GM23338 (cell line): Measurements from ENCODE around the gene NUP43. TPM values are rescaled to one million over a fixed set of nuclear protein-coding genes. Genes with fewer than 3 reads are reported as not detected.

ENCODE experiments used
- ATAC-seq: fragments of 200-7000 bp; cut with Tn5 transposase; 3 replicates; pipeline ENCODE4 v1.9.1; 2020
- DNase-seq: peaks from one replicate; pipeline ENCODE4 v3.0.0-alpha.2; 2015; ENCODE audit warnings: low spot score
- H2AFZ ChIP-seq: fragments of 200-600 bp; sonication (generic); 2 replicates; pipeline ENCODE4 v1.8.0; 2016; ENCODE audit warnings: antibody characterized with exemption, mild to moderate bottlenecking, moderate library complexity
- H3F3A ChIP-seq: fragments of 200-600 bp; sonication (generic); replicated peaks from 2 replicates; pipeline ENCODE4 v1.8.0; 2017; ENCODE audit warnings: antibody characterized with exemption, mixed run types, low read depth
- H3K27ac ChIP-seq: fragments of 200-600 bp; sonication (generic); 2 replicates; pipeline ENCODE4 v1.6.1; 2016; ENCODE audit warnings: low read depth
- H3K27me3 ChIP-seq: fragments of 200-600 bp; sonication (generic); 2 replicates; pipeline ENCODE4 v1.8.0; 2016; ENCODE audit warnings: mild to moderate bottlenecking, mixed run types, moderate library complexity; ENCODE audit not compliant: insufficient read depth
- H3K36me3 ChIP-seq: fragments of 200-600 bp; sonication (generic); 2 replicates; pipeline ENCODE4 v1.8.0; 2016; ENCODE audit warnings: mild to moderate bottlenecking; ENCODE audit not compliant: insufficient read depth
- H3K4me1 ChIP-seq: fragments of 200-600 bp; sonication (generic); 2 replicates; pipeline ENCODE4 v1.8.0; 2016; ENCODE audit warnings: mild to moderate bottlenecking, moderate library complexity; ENCODE audit not compliant: insufficient read depth
- H3K4me2 ChIP-seq: fragments of 200-600 bp; sonication (generic); 2 replicates; pipeline ENCODE4 v1.7.1; 2017; ENCODE audit warnings: mixed run types
- H3K4me3 ChIP-seq: fragments of 200-600 bp; sonication (generic); 2 replicates; pipeline ENCODE4 v1.6.1; 2016; ENCODE audit warnings: mixed run types
- H3K79me2 ChIP-seq: fragments of 200-600 bp; sonication (generic); replicated peaks from 2 replicates; pipeline ENCODE4 v1.8.0; 2017; ENCODE audit warnings: mild to moderate bottlenecking; ENCODE audit not compliant: insufficient read depth
- H3K9me2 ChIP-seq: fragments of 200-600 bp; sonication (generic); 2 replicates; pipeline ENCODE4 v1.8.0; 2017; ENCODE audit not compliant: insufficient read depth
- H4K20me1 ChIP-seq: fragments of 200-600 bp; sonication (generic); replicated peaks from 2 replicates; pipeline ENCODE4 v1.8.0; 2017; ENCODE audit warnings: mild to moderate bottlenecking; ENCODE audit not compliant: insufficient read depth
- H3K27ac Mint-ChIP-seq: 2 replicates; pipeline ENCODE4 v1.8.0; 2020; ENCODE audit warnings: inconsistent platforms, mild to moderate bottlenecking, moderate library complexity, mixed read lengths
- H3K27me3 Mint-ChIP-seq: 3 replicates; pipeline ENCODE4 v1.8.0; 2022; ENCODE audit warnings: low read depth, mild to moderate bottlenecking, moderate library complexity, mixed read lengths, inconsistent platforms; ENCODE audit not compliant: insufficient read depth, poor library complexity
- H3K36me3 Mint-ChIP-seq: 3 replicates; pipeline ENCODE4 v1.8.0; 2021; ENCODE audit warnings: low read depth, mild to moderate bottlenecking, inconsistent platforms, moderate library complexity, mixed read lengths
- H3K4me1 Mint-ChIP-seq: 3 replicates; pipeline ENCODE4 v1.8.0; 2020; ENCODE audit warnings: mild to moderate bottlenecking, inconsistent platforms, mixed read lengths
- H3K4me3 Mint-ChIP-seq: 3 replicates; pipeline ENCODE4 v1.8.0; 2021; ENCODE audit warnings: moderate library complexity, mild to moderate bottlenecking, inconsistent platforms, mixed read lengths
- H3K9me3 Mint-ChIP-seq: 3 replicates; pipeline ENCODE4 v1.8.0; 2020; ENCODE audit warnings: moderate library complexity, mild to moderate bottlenecking, inconsistent platforms, mixed read lengths
- CREB1 ChIP-seq: fragments of 250-450 bp; sonication (Bioruptor Pico); IDR thresholded peaks from 2 replicates; pipeline ENCODE4 v1.5.0; 2020; ENCODE audit warnings: low read depth, mild to moderate bottlenecking, moderate library complexity
- CTCF ChIP-seq, 2 experiments: fragments of 200-600 bp in 1 of 2; sonication (generic) in 1 of 2; conservative IDR thresholded peaks; 2 replicates each; pipeline versions ENCODE4 v1.5.1 to v1.6.1; 2016 to 2017; ENCODE audit warnings: antibody characterized with exemption in 2 of 2, low read depth in 2 of 2, mild to moderate bottlenecking in 2 of 2, moderate library complexity in 1 of 2
- ETS1 ChIP-seq: IDR thresholded peaks from 2 replicates; pipeline ENCODE4 v1.6.1; 2016; ENCODE audit warnings: antibody characterized with exemption
- EZH2 ChIP-seq: fragments of 200-600 bp; sonication (generic); IDR thresholded peaks from one replicate; pipeline ENCODE4 v1.8.0; 2017; ENCODE audit warnings: antibody characterized with exemption, mild to moderate bottlenecking, low read depth; ENCODE audit not compliant: unreplicated experiment
- EZH2phosphoT487 ChIP-seq: fragments of 200-600 bp; sonication (generic); IDR thresholded peaks from one replicate; pipeline ENCODE4 v1.8.1; 2018; ENCODE audit warnings: antibody characterized with exemption; ENCODE audit not compliant: unreplicated experiment
- JUNB ChIP-seq: IDR thresholded peaks from one replicate; pipeline ENCODE4 v1.6.1; 2016; ENCODE audit warnings: antibody characterized with exemption; ENCODE audit not compliant: unreplicated experiment
- NANOG ChIP-seq: IDR thresholded peaks from 2 replicates; pipeline ENCODE4 v1.6.1; 2016; ENCODE audit warnings: antibody characterized with exemption, borderline replicate concordance
- POLR2AphosphoS5 ChIP-seq: IDR thresholded peaks from 2 replicates; pipeline ENCODE4 v1.6.1; 2016; ENCODE audit warnings: antibody characterized with exemption, low read depth
- REST ChIP-seq: IDR thresholded peaks from one replicate; pipeline ENCODE4 v1.6.1; 2018; ENCODE audit warnings: antibody characterized with exemption; ENCODE audit not compliant: unreplicated experiment
- STAT1 ChIP-seq: IDR thresholded peaks from one replicate; pipeline ENCODE4 v1.6.1; 2016; ENCODE audit warnings: antibody characterized with exemption; ENCODE audit not compliant: unreplicated experiment
- ZNF114 ChIP-seq: fragments of 250-450 bp; sonication (Bioruptor Pico); IDR thresholded peaks from 2 replicates; pipeline ENCODE4 v1.5.0; 2020; ENCODE audit warnings: mild to moderate bottlenecking, moderate library complexity
- ZNF331 ChIP-seq: fragments of 250-450 bp; sonication (Bioruptor Pico); IDR thresholded peaks from 2 replicates; pipeline ENCODE4 v1.5.0; 2020; ENCODE audit warnings: low read depth, mild to moderate bottlenecking, moderate library complexity
- ZNF462 ChIP-seq: fragments of 250-450 bp; sonication (Bioruptor Pico); IDR thresholded peaks from 2 replicates; pipeline ENCODE4 v1.5.0; 2020; ENCODE audit warnings: mild to moderate bottlenecking, moderate library complexity
- polyA plus RNA-seq: library from polyadenylated mRNA; unstranded; fragments of >200 nt; fragmentation: Nextera tagmentation; extraction: Ambion mirVana; gene quantifications from 2 replicates; pipeline ENCODE4 v1.2.1, GENCODE V29; 2016
- total RNA-seq: library from RNA; depleted of rRNA; stranded (reverse); fragments of >200 nt; shearing (Covaris generic); gene quantifications from 2 replicates; pipeline ENCODE4 v1.2.3, GENCODE V29; 2014

Gene NUP43
- total and polyA plus RNA-seq, 2 experiments from 2014 or later, result 23.4 to 71.8 TPM

- TF ChIP-seq EZH2 (no peak), ZNF462 (CRISPR knock-in tag) (no peak), POLR2AphosphoS5 (no peak), CREB1 (CRISPR knock-in tag) (no peak), CTCF (conservative IDR thresholded peaks at IDR 0.05; ENCODE audit: low read depth in 2 of 2) (no peak), ETS1 (no peak), JUNB (no peak), STAT1 (no peak), ZNF331 (CRISPR knock-in tag) (no peak), REST (no peak), ZNF114 (CRISPR knock-in tag) (no peak), NANOG (no peak), EZH2phosphoT487 (no peak)
- Histone ChIP-seq H3F3A (no peaks in the 10 kb centered on the region), H3K27me3 (no peaks in the 10 kb centered on the region), H2AFZ (no peak overlapping the region), H3K27ac (no peak overlapping the region), H4K20me1 (no peaks in the 10 kb centered on the region), H3K4me1 (no peaks in the 10 kb centered on the region), H3K36me3 (peaks cover 61% of the 10 kb centered on the region), H3K79me2 (no peaks in the 10 kb centered on the region), H3K4me3 (no peak overlapping the region), H3K4me2 (no peak overlapping the region), H3K9me2 (no peaks in the 10 kb centered on the region)
- Mint-ChIP-seq H3K9me3 (no peaks in the 10 kb centered on the region), H3K36me3 (peaks cover 53% of the 10 kb centered on the region), H3K27me3 (no peaks in the 10 kb centered on the region), H3K27ac (no peak overlapping the region), H3K4me3 (no peak overlapping the region), H3K4me1 (no peaks in the 10 kb centered on the region)
- DNase-seq, result no peak
- ATAC-seq, result no peak
Measured at GRCh38 chr6:149734915-149735314, 11.4 kb downstream of the NUP43 start.
